BE2C (cell line): ENCODE measurements around the gene NALCN.

ENCODE experiments used
- DNase-seq: peaks from one replicate; pipeline ENCODE4 v3.0.0-alpha.2; 2020
- H3K27me3 ChIP-seq: fragments of 250-450 bp; sonication (Bioruptor Pico); 2 replicates; pipeline ENCODE4 v1.5.1; 2020; ENCODE audit warnings: mild to moderate bottlenecking
- H3K36me3 ChIP-seq: fragments of 250-450 bp; sonication (Bioruptor Pico); 2 replicates; pipeline ENCODE4 v1.5.1; 2020; ENCODE audit warnings: mild to moderate bottlenecking
- H3K4me1 ChIP-seq: fragments of 250-450 bp; sonication (Bioruptor Pico); 2 replicates; pipeline ENCODE4 v1.5.1; 2020
- H3K4me3 ChIP-seq: 2 replicates; pipeline ENCODE4 v1.5.1; 2011; ENCODE audit warnings: low read depth, low read length
- H3K9me3 ChIP-seq: fragments of 250-450 bp; sonication (Bioruptor Pico); 2 replicates; pipeline ENCODE4 v1.5.1; 2020
- CTCF ChIP-seq: IDR thresholded peaks from 2 replicates; pipeline ENCODE4 v1.5.1; 2012; ENCODE audit warnings: mild to moderate bottlenecking, low read depth, low read length

NALCN gene

DNA sequence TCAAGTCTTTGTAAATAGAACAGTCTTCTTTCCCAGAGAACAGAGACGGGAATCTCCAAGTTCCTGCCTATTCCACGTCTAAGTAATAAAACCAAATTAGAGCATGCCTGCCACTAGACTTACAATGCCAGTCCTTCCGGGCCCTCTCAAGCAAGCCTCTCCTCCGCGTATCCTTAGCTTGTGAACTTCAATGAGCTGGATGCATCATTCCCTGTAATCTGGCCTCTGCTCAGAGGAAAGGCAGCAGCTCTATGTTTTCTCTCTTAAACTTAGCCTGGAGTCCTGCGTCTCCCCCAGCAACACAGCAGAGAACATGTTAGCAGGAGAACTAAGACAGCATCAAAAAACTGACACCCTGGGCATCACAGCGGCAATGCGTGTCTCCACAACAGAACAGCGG is 8.2 kb downstream of the NALCN start:
- DNase-seq, result no peak
- TF ChIP-seq CTCF, result no peak
- H3K36me3 ChIP-seq, result no peaks in the 10 kb centered on the region
- H3K9me3 ChIP-seq, result no peaks in the 10 kb centered on the region
- H3K4me1 ChIP-seq, result no peaks in the 10 kb centered on the region
- H3K27me3 ChIP-seq, result peaks cover 19% of the 10 kb centered on the region
- H3K4me3 ChIP-seq, result no peak overlapping the region

DNA sequence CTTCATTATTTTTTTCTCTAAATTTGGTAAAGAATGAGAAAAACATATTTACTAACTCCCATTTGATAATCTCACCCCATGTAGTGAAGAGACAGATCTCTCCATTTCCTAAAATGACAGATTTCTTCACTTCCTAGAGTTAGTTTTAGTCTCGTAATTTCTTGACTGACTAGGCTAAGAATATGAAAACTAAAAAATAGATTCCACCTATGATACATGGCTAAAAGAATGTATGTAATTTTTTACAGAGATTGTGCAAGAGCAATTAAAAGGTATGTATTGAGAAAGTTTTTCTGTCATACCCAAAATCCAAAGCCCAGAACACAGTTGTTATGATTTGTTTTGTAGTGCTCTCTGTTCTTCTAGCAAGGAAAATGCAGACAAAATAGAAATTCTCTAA is 9.5 kb downstream of the NALCN start:
- H3K4me3 ChIP-seq, result no peak overlapping the region
- no peak for TF ChIP-seq CTCF
- no peaks in the 10 kb centered on the region for H3K4me1 ChIP-seq
- H3K9me3 ChIP-seq, result no peaks in the 10 kb centered on the region
- H3K27me3 ChIP-seq, result peaks cover 12% of the 10 kb centered on the region
- no peaks in the 10 kb centered on the region for H3K36me3 ChIP-seq
- DNase-seq, result no peak

GRCh38 chr13:101401196-101401595 is 15.1 kb downstream of the NALCN start:
- TF ChIP-seq CTCF, result no peak
- H3K4me3 ChIP-seq, result no peak overlapping the region
- H3K36me3 ChIP-seq, result no peaks in the 10 kb centered on the region
- no peaks in the 10 kb centered on the region for H3K4me1 ChIP-seq
- no peak for DNase-seq
- peaks cover 3% of the 10 kb centered on the region; the same call in 1 of the 2 replicates for H3K27me3 ChIP-seq
- H3K9me3 ChIP-seq, result no peaks in the 10 kb centered on the region

DNA sequence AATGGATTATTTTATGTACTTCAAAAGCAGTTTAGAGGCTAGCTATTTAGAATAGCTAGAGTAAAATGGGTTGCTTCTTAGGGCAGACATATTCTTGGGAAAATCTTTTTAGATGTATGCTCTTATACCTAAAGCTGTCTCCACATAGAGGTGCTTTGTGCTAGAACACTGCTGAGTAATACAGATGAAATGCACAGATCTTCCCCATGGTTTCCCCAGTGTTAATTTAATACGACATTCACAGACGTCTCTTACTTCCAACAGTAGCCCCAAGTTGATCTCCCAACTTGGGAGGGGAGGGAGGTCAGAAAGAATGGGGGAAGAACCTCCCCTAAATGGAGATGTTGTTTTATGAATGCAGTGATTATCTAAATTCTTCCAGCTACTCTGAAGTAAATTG is 16.9 kb downstream of the NALCN start:
- no peak for DNase-seq

GRCh38 chr13:101398920-101399319 is 17.4 kb downstream of the NALCN start:
- no peak for TF ChIP-seq CTCF
- Histone ChIP-seq H3K36me3 (no peaks in the 10 kb centered on the region), H3K27me3 (no peaks in the 10 kb centered on the region), H3K4me1 (no peaks in the 10 kb centered on the region), H3K9me3 (no peaks in the 10 kb centered on the region), H3K4me3 (no peak overlapping the region)
- DNase-seq, result no peak

More for the DNA sequence above, 16.9 kb downstream of the NALCN start:
- H3K4me1 ChIP-seq, result no peaks in the 10 kb centered on the region
- H3K36me3 ChIP-seq, result no peaks in the 10 kb centered on the region
- no peak overlapping the region for H3K4me3 ChIP-seq
- H3K9me3 ChIP-seq, result no peaks in the 10 kb centered on the region
- no peaks in the 10 kb centered on the region for H3K27me3 ChIP-seq
- no peak for TF ChIP-seq CTCF

- TF ChIP-seq CTCF, result no peak
- H3K4me3 ChIP-seq, result no peak overlapping the region
- no peaks in the 10 kb centered on the region for H3K4me1 ChIP-seq
- H3K36me3 ChIP-seq, result no peaks in the 10 kb centered on the region
- H3K9me3 ChIP-seq, result no peaks in the 10 kb centered on the region
- peaks cover 3% of the 10 kb centered on the region for H3K27me3 ChIP-seq
- DNase-seq, result no peak
Measured at GRCh38 chr13:101398191-101398590, 18.1 kb downstream of the NALCN start.
